DLD1 (cell line): ENCODE data around the gene CRTC3.

Experiments used
- in situ Hi-C: cut with HindIII; loops from 2 replicates; pipeline ENCODE4 v1.10.0; 2017; ENCODE audit warnings: low sequenced_read_pairs

Gene CRTC3

DNA sequence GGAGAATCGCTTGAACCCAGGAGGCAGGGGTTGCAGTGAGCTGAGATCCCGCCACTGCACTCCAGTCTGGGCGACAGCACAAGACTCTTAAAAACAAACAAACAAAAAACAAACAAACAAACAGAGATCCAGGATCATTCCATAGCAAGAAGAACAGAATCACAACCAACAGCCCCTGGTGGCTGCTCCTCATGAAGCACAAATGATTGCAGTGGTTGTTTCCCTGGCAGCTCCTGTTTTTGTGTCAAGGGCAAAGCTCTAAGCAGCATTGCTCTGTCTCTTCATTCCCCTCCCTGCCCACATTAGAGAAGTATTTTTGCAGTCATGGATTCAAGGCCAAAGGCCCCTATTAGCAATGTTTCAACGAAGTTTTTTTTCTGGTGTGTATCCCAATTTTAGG lies 161.6 kb downstream of the CRTC3 start:
- in situ Hi-C loops = no loop called here

DNA sequence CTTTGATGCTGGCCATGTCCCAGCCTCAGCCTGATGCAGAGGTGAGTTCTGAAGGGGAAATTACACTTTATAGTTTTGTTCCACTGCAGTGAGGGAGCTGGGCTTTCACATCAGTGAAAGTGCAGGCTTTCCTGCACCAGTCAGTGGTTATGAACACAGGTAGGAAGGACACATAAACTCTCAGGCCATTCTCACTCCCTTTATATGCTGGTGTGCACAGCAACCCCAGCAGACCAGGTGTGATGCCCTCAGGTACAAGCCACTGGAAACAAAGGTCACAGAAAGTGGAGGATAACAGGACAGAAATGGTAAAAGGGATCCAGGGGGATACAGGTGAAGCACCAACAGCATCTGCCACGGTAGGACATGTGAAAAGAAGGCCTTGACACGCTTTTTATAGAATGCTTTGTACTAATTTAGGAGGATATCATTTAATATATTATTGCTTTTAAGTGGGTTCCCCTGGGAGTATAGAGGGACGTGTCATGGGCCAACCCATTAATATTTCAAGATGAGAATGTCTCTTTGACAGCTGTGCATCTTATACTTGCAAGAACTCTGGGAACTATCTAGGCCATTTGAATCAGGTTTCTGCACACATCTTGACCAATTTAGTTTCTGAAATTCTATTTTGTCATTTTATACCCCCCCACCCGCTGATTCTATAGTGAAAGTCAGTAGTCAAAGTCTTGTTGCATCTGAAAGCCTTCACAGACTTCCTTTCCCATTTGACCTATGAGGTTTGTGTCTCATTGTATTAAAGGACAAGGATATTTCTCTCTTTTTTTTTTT lies 162.5 kb downstream of the CRTC3 start:
- in situ Hi-C loops = no loop called here
